ENCODE data around the gene SPOPL.

GRCh38 chr2:138486363-138487198, 15.0 kb upstream of the SPOPL start:
- TF ChIP-seq CTCF (conservative IDR thresholded peaks at IDR 0.05), result 0 out of 2 replicates have a peak, but pooled peaks have one; percentile 6
- no peak for TF ChIP-seq ZFX (IDR thresholded peaks at IDR 0.05)

Data from C4-2B (cell line).